ENCODE data around the gene TMEM238L. TPM values are rescaled to one million over a fixed set of nuclear protein-coding genes. Genes with fewer than 3 reads are reported as not detected.

Gene TMEM238L
- total RNA-seq, 1 donor from 2014 or later = not detected

DNA sequence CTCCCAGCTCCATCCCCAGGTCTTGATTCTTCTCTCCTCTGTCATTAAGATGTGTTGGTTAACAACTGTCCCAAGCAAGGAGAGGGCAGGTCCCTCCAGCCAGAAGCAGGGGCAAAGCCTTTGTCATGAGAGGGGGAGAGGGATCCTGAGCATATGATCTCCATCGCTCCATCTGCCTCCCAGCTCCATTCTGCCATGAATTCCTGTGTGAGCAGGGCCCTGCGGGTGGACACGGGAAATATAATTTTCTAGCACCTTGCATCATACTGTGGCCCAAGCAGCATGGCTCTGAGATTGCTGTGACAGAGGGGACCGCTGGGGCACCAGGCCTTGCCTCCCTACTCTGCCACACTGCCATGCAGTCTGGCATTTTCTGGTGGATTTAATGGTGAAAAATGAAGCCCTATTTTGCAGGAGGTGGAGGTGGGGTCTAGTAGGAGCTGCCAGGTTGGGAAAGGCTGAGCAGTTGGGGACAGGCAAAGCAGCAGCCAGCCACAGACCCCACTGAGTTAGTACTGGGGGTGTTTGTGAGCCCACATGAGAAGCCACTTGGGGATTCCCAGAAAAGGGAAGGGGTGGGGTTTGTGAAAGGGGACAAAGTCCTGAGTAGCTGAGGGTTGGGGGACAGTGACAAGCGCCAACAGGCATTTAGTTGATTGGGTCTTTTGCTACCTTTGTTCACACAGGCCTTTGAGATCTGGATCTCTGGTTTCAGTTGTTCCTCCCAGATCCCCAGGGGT, 16.4 kb downstream of the TMEM238L start:
- TF ChIP-seq, protein P1, sequence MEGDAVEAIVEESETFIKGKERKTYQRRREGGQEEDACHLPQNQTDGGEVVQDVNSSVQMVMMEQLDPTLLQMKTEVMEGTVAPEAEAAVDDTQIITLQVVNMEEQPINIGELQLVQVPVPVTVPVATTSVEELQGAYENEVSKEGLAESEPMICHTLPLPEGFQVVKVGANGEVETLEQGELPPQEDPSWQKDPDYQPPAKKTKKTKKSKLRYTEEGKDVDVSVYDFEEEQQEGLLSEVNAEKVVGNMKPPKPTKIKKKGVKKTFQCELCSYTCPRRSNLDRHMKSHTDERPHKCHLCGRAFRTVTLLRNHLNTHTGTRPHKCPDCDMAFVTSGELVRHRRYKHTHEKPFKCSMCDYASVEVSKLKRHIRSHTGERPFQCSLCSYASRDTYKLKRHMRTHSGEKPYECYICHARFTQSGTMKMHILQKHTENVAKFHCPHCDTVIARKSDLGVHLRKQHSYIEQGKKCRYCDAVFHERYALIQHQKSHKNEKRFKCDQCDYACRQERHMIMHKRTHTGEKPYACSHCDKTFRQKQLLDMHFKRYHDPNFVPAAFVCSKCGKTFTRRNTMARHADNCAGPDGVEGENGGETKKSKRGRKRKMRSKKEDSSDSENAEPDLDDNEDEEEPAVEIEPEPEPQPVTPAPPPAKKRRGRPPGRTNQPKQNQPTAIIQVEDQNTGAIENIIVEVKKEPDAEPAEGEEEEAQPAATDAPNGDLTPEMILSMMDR (conservative IDR thresholded peaks at IDR 0.05; ENCODE audit: low read depth, low read length) = no peak
- no peak overlapping the region for H3K4me3 ChIP-seq (ENCODE audit: low read depth, low read length)
- DNase-seq (ENCODE audit: low read depth) = no peak

DNA sequence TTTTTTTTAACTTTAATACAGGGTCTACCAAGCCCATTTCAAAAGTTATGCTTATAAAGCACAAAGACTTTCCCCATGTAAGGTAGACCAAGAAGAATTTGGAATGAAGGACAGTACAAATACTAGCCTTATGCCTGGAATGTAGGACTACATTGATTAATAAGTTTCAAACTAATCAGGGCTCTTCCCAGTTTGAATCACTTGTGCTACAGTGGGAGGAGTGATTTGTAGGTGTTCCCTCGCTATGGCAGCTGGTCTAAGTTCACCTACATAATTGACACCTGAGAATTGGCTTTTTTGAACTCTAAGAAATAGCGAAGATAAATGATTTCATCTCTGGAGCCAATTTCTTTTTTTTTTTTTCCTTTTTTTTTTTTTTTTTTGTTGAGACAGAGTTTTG, 18.6 kb downstream of the TMEM238L start:
- TF ChIP-seq, protein P1 (conservative IDR thresholded peaks at IDR 0.05; ENCODE audit: low read depth, low read length) = no peak
- H3K4me3 ChIP-seq (ENCODE audit: low read depth, low read length) = no peak overlapping the region
- no peak for DNase-seq (ENCODE audit: low read depth)

DNA sequence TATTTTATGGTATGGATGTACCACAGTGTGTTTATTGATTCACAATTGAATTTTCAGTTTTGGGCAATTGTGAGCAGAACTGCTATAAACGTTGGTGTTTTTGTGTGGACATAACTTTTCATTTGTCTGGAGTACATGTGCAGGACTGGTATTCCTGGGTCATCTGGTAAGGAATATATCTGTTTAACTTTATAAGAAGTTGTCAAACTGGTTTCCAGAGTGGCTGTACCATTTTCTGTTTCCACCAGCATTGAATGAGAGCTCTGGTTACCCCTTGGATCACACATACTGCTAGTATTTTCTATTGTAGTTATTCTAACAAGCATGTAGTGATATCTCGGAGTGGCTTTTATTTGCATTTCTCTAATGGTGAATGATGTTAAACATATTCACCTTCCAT, 24.3 kb downstream of the TMEM238L start:
- no peak overlapping the region for H3K4me3 ChIP-seq (ENCODE audit: low read depth, low read length)
- no peak for DNase-seq (ENCODE audit: low read depth)
- TF ChIP-seq, protein P1 (conservative IDR thresholded peaks at IDR 0.05; ENCODE audit: low read depth, low read length) = no peak

DNA sequence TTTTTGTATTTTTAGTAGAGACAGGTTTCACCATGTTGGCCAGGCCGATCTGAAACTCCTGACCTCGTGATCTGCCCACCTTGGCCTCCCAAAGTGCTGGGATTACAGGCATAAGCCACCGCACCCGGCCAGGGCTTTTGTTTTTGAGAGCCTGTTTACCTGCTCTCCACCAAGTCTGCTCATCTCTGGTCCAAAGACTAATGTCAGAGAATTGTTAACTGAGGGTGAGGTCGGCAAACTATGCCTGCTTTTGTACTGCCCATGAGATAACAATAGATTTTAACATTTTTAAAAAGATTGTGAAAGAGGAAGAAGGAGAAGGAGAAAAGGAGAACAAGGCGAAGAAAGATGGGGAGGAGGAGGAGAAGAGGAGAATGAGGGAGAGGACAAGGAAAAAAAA, 26.0 kb downstream of the TMEM238L start:
- no peak for DNase-seq (ENCODE audit: low read depth)
- TF ChIP-seq, protein P1 (conservative IDR thresholded peaks at IDR 0.05; ENCODE audit: low read depth, low read length) = no peak
- H3K4me3 ChIP-seq (ENCODE audit: low read depth, low read length) = no peak overlapping the region

- no peak for DNase-seq (ENCODE audit: low read depth)
- H3K4me3 ChIP-seq (ENCODE audit: low read depth, low read length) = no peak overlapping the region
- TF ChIP-seq, protein P1 (conservative IDR thresholded peaks at IDR 0.05; ENCODE audit: low read depth, low read length) = no peak
Observed at GRCh38 chr17:10777131-10777807, 26.6 kb downstream of the TMEM238L start.

- TF ChIP-seq, protein P1 (conservative IDR thresholded peaks at IDR 0.05; ENCODE audit: low read depth, low read length) = no peak
- H3K4me3 ChIP-seq (ENCODE audit: low read depth, low read length) = no peak overlapping the region
- DNase-seq (ENCODE audit: low read depth) = no peak
Observed at GRCh38 chr17:10776381-10776780, 27.5 kb downstream of the TMEM238L start.

Data from epithelial cell of proximal tubule (primary cell).